Measurements from ENCODE around the gene DNMT3A.

The DNMT3A gene

DNA sequence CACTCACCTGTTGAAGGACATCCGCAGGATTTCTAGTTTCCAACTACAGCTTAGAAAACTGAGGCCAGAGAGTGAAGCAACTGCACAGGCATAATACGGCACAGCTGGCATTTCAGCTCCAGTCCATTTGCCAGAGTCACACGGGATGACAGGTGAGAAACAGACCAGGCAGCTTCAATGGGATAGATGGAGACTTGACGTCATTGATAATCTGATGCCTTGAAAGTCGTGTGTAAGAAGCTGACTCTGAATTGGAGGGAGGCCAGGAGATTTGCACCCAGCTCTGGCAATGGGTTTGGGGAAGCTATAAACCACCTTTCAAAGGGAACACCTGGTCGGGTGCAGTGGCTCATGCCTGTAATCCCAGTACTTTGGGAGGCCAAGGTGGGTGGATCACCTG lies 12.4 kb upstream of the DNMT3A start:
- no peak overlapping the region for H3K4ac ChIP-seq (ENCODE audit: low read depth in 1 of 2, low read length in 2 of 2)
- no peak overlapping the region for H3K23ac ChIP-seq (ENCODE audit: low read length in 2 of 2)
- H2AK5ac ChIP-seq (ENCODE audit: low read length, severe bottlenecking): no peak overlapping the region
- no peaks in the 10 kb centered on the region for H3K9me3 ChIP-seq (ENCODE audit: control insufficient read depth, low read length)
- peaks cover 4% of the 10 kb centered on the region for H3K4me1 ChIP-seq (ENCODE audit: control insufficient read depth, insufficient read depth, low read depth, low read length)
- H3K79me1 ChIP-seq (replicated peaks; ENCODE audit: low read length, poor library complexity, severe bottlenecking): no peaks in the 10 kb centered on the region
- H3K36me3 ChIP-seq (ENCODE audit: control insufficient read depth in 1 of 2, insufficient read depth in 2 of 2, low read depth in 1 of 2, low read length in 2 of 2): no peaks in the 10 kb centered on the region
- no peak overlapping the region for H2BK12ac ChIP-seq (ENCODE audit: low read length in 2 of 2)
- no peak overlapping the region for H4K91ac ChIP-seq (ENCODE audit: low read length)
- no peak overlapping the region for H2BK15ac ChIP-seq (ENCODE audit: low read depth, poor library complexity, severe bottlenecking)
- DNase-seq: no peak
- H3K27me3 ChIP-seq (ENCODE audit: control insufficient read depth in 1 of 2, insufficient read depth in 1 of 2, low read length in 2 of 2): peaks cover 0 to 9% of the 10 kb centered on the region in 2 experiments
- H3K4me2 ChIP-seq (ENCODE audit: low read length, poor library complexity, severe bottlenecking): no peak overlapping the region
- H2BK120ac ChIP-seq (ENCODE audit: low read depth, low read length): no peak overlapping the region
- H3K18ac ChIP-seq (ENCODE audit: low read depth in 1 of 2, low read length in 2 of 2): no peak overlapping the region
- H3K9ac ChIP-seq (ENCODE audit: low read length): no peak overlapping the region
- no peak overlapping the region for H4K8ac ChIP-seq (ENCODE audit: low read length)
- H3K14ac ChIP-seq (ENCODE audit: low read length in 2 of 2): no peak overlapping the region
- H2AFZ ChIP-seq (ENCODE audit: low read depth, low read length): no peak overlapping the region
- 91% methylated on average over 6 of the region's 6 CpGs for WGBS
- H3K4me3 ChIP-seq (ENCODE audit: insufficient read depth in 1 of 2, low read depth in 1 of 2, low read length in 2 of 2): no peak overlapping the region
- no peak overlapping the region for H2BK5ac ChIP-seq (ENCODE audit: low read depth, low read length, poor library complexity, severe bottlenecking)
- no peak overlapping the region for H3K27ac ChIP-seq (ENCODE audit: low read length, poor library complexity, severe bottlenecking)

- Histone ChIP-seq H3K36me3 (ENCODE audit: control insufficient read depth in 1 of 2, insufficient read depth in 2 of 2, low read depth in 1 of 2, low read length in 2 of 2) (no peaks in the 10 kb centered on the region), H3K4me1 (ENCODE audit: control insufficient read depth, insufficient read depth, low read depth, low read length) (peaks cover 13% of the 10 kb centered on the region), H3K9me3 (ENCODE audit: control insufficient read depth, low read length) (no peaks in the 10 kb centered on the region), H3K4me2 (ENCODE audit: low read length, poor library complexity, severe bottlenecking) (no peak overlapping the region), H3K27me3 (ENCODE audit: control insufficient read depth in 1 of 2, insufficient read depth in 1 of 2, low read length in 2 of 2) (peaks cover 0 to 5% of the 10 kb centered on the region in 2 experiments), H2BK5ac (ENCODE audit: low read depth, low read length, poor library complexity, severe bottlenecking) (no peak overlapping the region), H4K8ac (ENCODE audit: low read length) (peak overlapping the region; percentile 1), H4K91ac (ENCODE audit: low read length) (no peak overlapping the region), H3K18ac (ENCODE audit: low read depth in 1 of 2, low read length in 2 of 2) (peak overlapping the region; percentile 1 to 13), H3K23ac (ENCODE audit: low read length in 2 of 2) (no peak overlapping the region), H2BK12ac (ENCODE audit: low read length in 2 of 2) (no peak overlapping the region), H3K27ac (ENCODE audit: low read length, poor library complexity, severe bottlenecking) (peak overlapping the region; percentile 12), H2BK120ac (ENCODE audit: low read depth, low read length) (no peak overlapping the region), H3K9ac (ENCODE audit: low read length) (no peak overlapping the region), H2BK15ac (ENCODE audit: low read depth, poor library complexity, severe bottlenecking) (no peak overlapping the region), H3K4me3 (ENCODE audit: insufficient read depth in 1 of 2, low read depth in 1 of 2, low read length in 2 of 2) (no peak overlapping the region), H3K14ac (ENCODE audit: low read length in 2 of 2) (no peak overlapping the region), H3K79me1 (replicated peaks; ENCODE audit: low read length, poor library complexity, severe bottlenecking) (no peaks in the 10 kb centered on the region), H3K4ac (ENCODE audit: low read depth in 1 of 2, low read length in 2 of 2) (no peak overlapping the region), H2AFZ (ENCODE audit: low read depth, low read length) (no peak overlapping the region), H2AK5ac (ENCODE audit: low read length, severe bottlenecking) (no peak overlapping the region)
- 69% methylated on average over 7 of the region's 7 CpGs for WGBS
- DNase-seq: peak; percentile 63
These were observed 7.7 kb upstream of the DNMT3A start for GRCh38 chr2:25349397-25349796.

DNA sequence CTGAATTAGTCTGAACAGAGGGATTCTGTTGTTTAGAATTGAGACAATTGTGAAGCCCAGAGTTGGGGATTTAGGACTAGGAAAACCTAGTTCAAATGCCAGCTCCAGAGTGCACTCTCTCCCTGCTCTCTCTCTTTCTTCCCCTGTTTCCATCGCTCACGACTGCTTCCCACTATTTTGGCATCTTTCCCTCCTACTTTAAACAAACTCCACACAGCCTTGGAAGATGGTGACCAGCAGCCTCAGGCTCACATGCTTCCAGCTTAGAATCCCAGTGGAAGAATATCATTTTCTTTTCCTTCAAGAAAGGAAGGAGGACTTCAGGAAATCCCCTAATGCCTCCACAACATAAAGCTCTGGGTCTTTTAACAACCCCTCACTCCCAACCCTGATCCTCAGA lies 6.1 kb upstream of the DNMT3A start:
- H3K4me2 ChIP-seq (ENCODE audit: low read length, poor library complexity, severe bottlenecking): no peak overlapping the region
- H3K4ac ChIP-seq (ENCODE audit: low read depth in 1 of 2, low read length in 2 of 2): no peak overlapping the region
- H3K27ac ChIP-seq (ENCODE audit: low read length, poor library complexity, severe bottlenecking): no peak overlapping the region
- H2BK120ac ChIP-seq (ENCODE audit: low read depth, low read length): no peak overlapping the region
- DNase-seq: peak; percentile 57
- no peaks in the 10 kb centered on the region for H3K36me3 ChIP-seq (ENCODE audit: control insufficient read depth in 1 of 2, insufficient read depth in 2 of 2, low read depth in 1 of 2, low read length in 2 of 2)
- no peak overlapping the region for H2AFZ ChIP-seq (ENCODE audit: low read depth, low read length)
- no peak overlapping the region for H3K23ac ChIP-seq (ENCODE audit: low read length in 2 of 2)
- peaks cover 14% of the 10 kb centered on the region for H3K4me1 ChIP-seq (ENCODE audit: control insufficient read depth, insufficient read depth, low read depth, low read length)
- no peaks in the 10 kb centered on the region for H3K27me3 ChIP-seq (ENCODE audit: control insufficient read depth in 1 of 2, insufficient read depth in 1 of 2, low read length in 2 of 2)
- WGBS: 42% methylated on average over 2 of the region's 2 CpGs
- H3K14ac ChIP-seq (ENCODE audit: low read length in 2 of 2): no peak overlapping the region
- H4K8ac ChIP-seq (ENCODE audit: low read length): no peak overlapping the region
- H3K4me3 ChIP-seq (ENCODE audit: insufficient read depth in 1 of 2, low read depth in 1 of 2, low read length in 2 of 2): no peak overlapping the region
- no peak overlapping the region for H3K9ac ChIP-seq (ENCODE audit: low read length)
- H2BK12ac ChIP-seq (ENCODE audit: low read length in 2 of 2): peak overlapping the region in 1 of 2 experiments; percentile 28
- H3K18ac ChIP-seq (ENCODE audit: low read depth in 1 of 2, low read length in 2 of 2): no peak overlapping the region
- H2AK5ac ChIP-seq (ENCODE audit: low read length, severe bottlenecking): no peak overlapping the region
- no peaks in the 10 kb centered on the region for H3K9me3 ChIP-seq (ENCODE audit: control insufficient read depth, low read length)
- no peak overlapping the region for H2BK5ac ChIP-seq (ENCODE audit: low read depth, low read length, poor library complexity, severe bottlenecking)
- H3K79me1 ChIP-seq (replicated peaks; ENCODE audit: low read length, poor library complexity, severe bottlenecking): no peaks in the 10 kb centered on the region
- no peak overlapping the region for H4K91ac ChIP-seq (ENCODE audit: low read length)
- H2BK15ac ChIP-seq (ENCODE audit: low read depth, poor library complexity, severe bottlenecking): no peak overlapping the region

DNA sequence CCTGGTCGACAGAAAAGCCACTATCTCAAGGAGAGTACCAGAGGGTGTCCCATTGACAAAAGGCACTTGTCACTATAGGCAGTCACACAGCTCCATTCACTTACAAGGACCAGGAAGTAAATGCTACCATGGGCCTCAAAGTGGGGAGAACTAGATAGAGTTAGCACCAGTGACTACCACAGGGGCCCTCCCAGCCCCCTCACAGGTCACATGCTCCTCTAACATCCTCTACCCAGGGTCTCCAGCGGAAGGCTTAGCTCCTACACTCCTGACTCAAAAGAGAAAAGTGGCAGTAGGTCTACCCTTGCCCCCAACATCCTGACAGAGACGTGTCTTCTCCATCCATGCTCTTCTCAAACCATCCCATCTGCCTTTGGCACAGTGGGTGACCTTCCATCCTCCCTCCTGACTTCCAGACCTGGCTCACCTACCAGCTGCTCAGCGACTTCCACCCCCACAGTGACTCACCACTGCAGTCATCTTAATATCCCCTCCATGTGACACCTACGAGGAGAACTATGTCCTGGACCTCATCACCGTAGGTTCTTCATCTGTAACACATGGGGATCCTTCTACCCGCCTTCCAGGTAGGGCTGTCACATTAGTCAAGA lies 5.6 kb upstream of the DNMT3A start:
- Histone ChIP-seq H2AK5ac (ENCODE audit: low read length, severe bottlenecking) (no peak overlapping the region), H3K79me1 (replicated peaks; ENCODE audit: low read length, poor library complexity, severe bottlenecking) (no peaks in the 10 kb centered on the region), H3K36me3 (ENCODE audit: control insufficient read depth in 1 of 2, insufficient read depth in 2 of 2, low read depth in 1 of 2, low read length in 2 of 2) (no peaks in the 10 kb centered on the region), H2BK120ac (ENCODE audit: low read depth, low read length) (no peak overlapping the region), H3K4ac (ENCODE audit: low read depth in 1 of 2, low read length in 2 of 2) (no peak overlapping the region), H4K8ac (ENCODE audit: low read length) (no peak overlapping the region), H3K4me1 (ENCODE audit: control insufficient read depth, insufficient read depth, low read depth, low read length) (peaks cover 18% of the 10 kb centered on the region), H3K14ac (ENCODE audit: low read length in 2 of 2) (no peak overlapping the region), H3K9me3 (ENCODE audit: control insufficient read depth, low read length) (no peaks in the 10 kb centered on the region), H2AFZ (ENCODE audit: low read depth, low read length) (no peak overlapping the region), H2BK5ac (ENCODE audit: low read depth, low read length, poor library complexity, severe bottlenecking) (no peak overlapping the region), H3K27me3 (ENCODE audit: control insufficient read depth in 1 of 2, insufficient read depth in 1 of 2, low read length in 2 of 2) (no peaks in the 10 kb centered on the region), H3K23ac (ENCODE audit: low read length in 2 of 2) (no peak overlapping the region), H4K91ac (ENCODE audit: low read length) (no peak overlapping the region), H3K18ac (ENCODE audit: low read depth in 1 of 2, low read length in 2 of 2) (peak overlapping the region in 1 of 2 experiments; percentile 4), H3K4me3 (ENCODE audit: insufficient read depth in 1 of 2, low read depth in 1 of 2, low read length in 2 of 2) (no peak overlapping the region), H3K4me2 (ENCODE audit: low read length, poor library complexity, severe bottlenecking) (no peak overlapping the region), H3K27ac (ENCODE audit: low read length, poor library complexity, severe bottlenecking) (no peak overlapping the region), H2BK15ac (ENCODE audit: low read depth, poor library complexity, severe bottlenecking) (no peak overlapping the region), H3K9ac (ENCODE audit: low read length) (no peak overlapping the region), H2BK12ac (ENCODE audit: low read length in 2 of 2) (peak overlapping the region; percentile 1 to 11)
- WGBS: 78% methylated on average over 7 of the region's 7 CpGs
- DNase-seq: peak; percentile 39
